NCI-H226 (cell line): ENCODE results near the gene PCNX2.
"Not testable (repeated sequence)": the region's sequence is repeated elsewhere in the genome, so short reads cannot be mapped to it uniquely, and the experiment has no call there.

ENCODE experiments used
- DNase-seq: peaks from one replicate; pipeline ENCODE4 v3.0.0-alpha.2; 2015

PCNX2 gene

GRCh38 chr1:233097546-233097945 lies 198.0 kb downstream of the PCNX2 start:
- DNase-seq, result no peak

- DNase-seq, result no peak
Observed at GRCh38 chr1:233094691-233095090, 200.8 kb downstream of the PCNX2 start.

- no peak for DNase-seq
Observed at GRCh38 chr1:233094269-233094668, 201.3 kb downstream of the PCNX2 start.

GRCh38 chr1:233090746-233091494 lies 204.6 kb downstream of the PCNX2 start:
- DNase-seq, result no peak

- DNase-seq, result no peak
Observed at GRCh38 chr1:233089251-233089650, 206.3 kb downstream of the PCNX2 start.

- no peak for DNase-seq
Observed at GRCh38 chr1:233088613-233089012, 206.9 kb downstream of the PCNX2 start.

- no peak for DNase-seq
Observed at GRCh38 chr1:233086961-233087881, 208.3 kb downstream of the PCNX2 start.

- peak; percentile 48 for DNase-seq
Observed at GRCh38 chr1:233085566-233085965, 210.0 kb downstream of the PCNX2 start.

- DNase-seq, result no peak
Observed at GRCh38 chr1:233082778-233083550, 212.6 kb downstream of the PCNX2 start.

GRCh38 chr1:233081735-233082134 lies 213.8 kb downstream of the PCNX2 start:
- DNase-seq, result no peak

GRCh38 chr1:233080827-233081226 lies 214.7 kb downstream of the PCNX2 start:
- not testable (repeated sequence) for DNase-seq

GRCh38 chr1:233080286-233080685 lies 215.2 kb downstream of the PCNX2 start:
- no peak for DNase-seq

- DNase-seq, result no peak
Observed at GRCh38 chr1:233079574-233079973, 216.0 kb downstream of the PCNX2 start.

GRCh38 chr1:233078396-233078795 lies 217.1 kb downstream of the PCNX2 start:
- DNase-seq, result no peak

GRCh38 chr1:233075915-233076295 lies 219.6 kb downstream of the PCNX2 start:
- no peak for DNase-seq

- no peak for DNase-seq
Observed at GRCh38 chr1:233066087-233066486, 229.4 kb downstream of the PCNX2 start.

- DNase-seq, result peak; percentile 9
Observed at GRCh38 chr1:233065685-233066084, 229.8 kb downstream of the PCNX2 start.

GRCh38 chr1:233064988-233065387 lies 230.5 kb downstream of the PCNX2 start:
- no peak for DNase-seq

GRCh38 chr1:233063462-233063861 lies 232.1 kb downstream of the PCNX2 start:
- no peak for DNase-seq

GRCh38 chr1:233061265-233061664 lies 234.3 kb downstream of the PCNX2 start:
- no peak for DNase-seq

- no peak for DNase-seq
Observed at GRCh38 chr1:233060461-233060994, 235.0 kb downstream of the PCNX2 start.

- DNase-seq, result no peak
Observed at GRCh38 chr1:233057836-233058235, 237.7 kb downstream of the PCNX2 start.
